Measurements from ENCODE around the gene ZBTB20.

The ZBTB20 gene

DNA sequence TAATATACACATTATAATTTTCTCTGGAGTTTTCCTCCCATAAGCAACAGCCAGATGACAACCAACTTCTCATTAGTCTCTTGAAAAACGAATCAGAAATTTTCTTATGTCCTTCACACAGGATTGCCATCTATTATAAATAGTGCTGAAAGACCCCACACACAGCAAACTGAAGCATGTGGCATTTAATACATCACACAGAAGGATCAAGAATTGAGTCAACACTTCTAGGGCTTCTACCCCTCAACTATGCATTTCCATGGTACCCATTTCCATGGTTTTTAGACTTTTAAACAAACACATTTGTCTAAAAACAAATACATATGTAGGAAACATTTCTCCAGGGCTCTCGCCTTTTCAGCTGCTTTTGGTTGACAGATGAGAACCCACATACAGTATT is 282.1 kb downstream of the ZBTB20 start:
- DNase-seq = no peak

DNA sequence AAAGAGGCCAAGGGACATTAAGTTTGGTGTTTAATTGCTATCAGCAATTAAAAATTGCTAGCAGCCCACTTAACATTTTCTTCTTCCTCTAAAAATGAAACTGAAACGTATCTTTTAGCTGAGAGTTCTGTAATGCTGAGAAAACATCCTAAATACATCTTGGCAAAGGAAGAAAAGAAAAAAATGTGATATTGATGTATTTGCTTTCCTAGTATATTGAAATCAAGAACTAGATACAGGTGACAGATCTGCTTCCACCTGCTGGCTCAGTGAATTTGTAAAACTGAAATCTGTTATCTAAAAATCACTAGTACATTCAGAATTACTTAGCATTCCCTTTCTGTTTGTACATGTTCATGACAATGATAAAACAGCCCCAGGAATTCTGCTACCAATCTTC is 283.2 kb downstream of the ZBTB20 start:
- no peak for DNase-seq

DNA sequence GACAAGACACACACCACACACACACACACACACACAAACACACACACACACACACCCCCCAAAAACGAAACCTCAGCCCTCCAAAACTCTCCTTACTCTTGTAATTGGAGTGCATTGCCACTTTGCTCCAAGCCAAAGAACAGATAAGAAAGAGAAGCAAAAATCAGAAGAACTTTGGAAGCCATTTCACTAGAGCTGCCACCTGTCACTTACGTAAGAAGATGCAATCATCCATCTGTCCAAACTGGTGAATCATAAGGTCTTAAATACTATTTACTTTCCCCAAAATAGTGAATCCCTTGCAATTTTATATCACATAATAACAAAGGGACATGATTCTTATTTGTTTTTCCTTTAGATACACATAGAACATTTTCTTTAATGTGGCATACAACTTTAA is 285.4 kb downstream of the ZBTB20 start:
- no peak for DNase-seq

DNA sequence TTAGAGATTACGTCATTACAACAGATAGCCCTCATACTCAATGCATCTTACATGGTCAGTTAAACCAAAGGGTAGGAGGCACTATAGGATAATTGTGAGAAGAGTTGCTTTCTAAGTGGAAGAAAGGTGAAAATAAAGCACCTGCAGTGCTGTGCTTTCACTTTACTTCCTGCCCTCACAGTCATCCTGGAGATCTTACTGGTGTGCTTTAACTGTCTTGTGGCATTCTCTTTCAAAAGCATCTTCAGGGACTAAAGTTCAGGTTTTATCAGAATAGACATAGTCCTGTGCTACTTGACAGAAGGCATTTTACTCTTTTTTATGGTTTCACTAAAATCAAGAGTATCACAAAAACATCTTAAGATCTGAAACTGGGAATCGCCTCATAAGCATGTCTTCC is 286.6 kb downstream of the ZBTB20 start:
- no peak for DNase-seq

DNA sequence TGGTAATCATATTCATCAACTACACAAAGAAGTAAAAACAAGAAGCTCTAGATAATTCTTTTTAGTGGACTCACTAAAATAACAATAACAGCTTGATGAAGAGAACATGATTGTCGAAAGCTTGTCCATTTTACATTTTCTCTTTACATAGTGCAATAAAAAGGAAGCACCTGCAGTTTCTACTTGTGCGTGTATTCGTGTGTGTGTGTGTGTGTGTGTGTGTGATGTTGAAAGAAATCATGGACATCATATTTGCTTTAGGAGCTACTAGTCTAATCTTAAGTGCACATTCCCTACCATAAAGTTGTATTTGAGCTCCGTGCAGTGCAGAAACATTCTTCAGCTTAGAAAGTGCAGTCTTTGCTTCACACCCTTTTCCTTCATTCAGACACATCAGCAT is 288.8 kb downstream of the ZBTB20 start:
- DNase-seq = no peak

DNA sequence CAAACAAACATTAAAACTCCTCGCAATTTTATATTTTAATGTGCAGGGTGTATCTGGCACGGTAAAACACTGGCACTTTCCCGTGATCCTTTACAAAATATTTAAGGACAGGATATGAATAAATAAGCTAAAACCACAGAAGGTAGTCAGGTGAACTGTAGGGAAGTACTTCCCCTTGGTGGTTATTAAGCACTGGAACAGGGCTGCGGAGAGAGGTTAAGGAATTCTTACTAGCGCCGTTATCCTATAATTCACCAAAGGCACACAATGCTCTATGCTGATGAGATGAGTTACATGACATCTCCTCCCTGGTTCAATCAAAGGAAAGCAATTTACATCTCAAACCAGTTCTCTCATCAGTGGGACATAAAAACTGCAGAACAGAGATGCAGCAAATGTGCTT is 289.8 kb downstream of the ZBTB20 start:
- no peak for DNase-seq

DNA sequence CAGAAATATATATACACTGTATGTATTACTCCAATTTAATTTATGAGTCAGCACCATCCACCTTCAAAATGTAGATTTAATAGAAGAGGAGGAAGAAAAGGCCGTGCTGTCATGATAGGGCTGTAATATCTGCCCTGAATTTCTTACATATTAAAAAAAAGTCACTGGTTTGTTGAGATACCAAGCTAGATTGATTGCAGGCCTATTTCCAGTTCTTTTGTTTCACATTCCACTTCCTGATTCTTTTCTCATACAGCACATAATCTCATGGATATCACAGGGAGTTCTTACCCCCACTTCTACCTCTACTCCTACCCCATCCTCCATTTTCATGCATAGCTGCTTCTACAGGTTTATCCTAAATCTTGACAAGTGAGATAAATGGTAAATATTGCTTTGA is 290.3 kb downstream of the ZBTB20 start:
- DNase-seq = no peak

DNA sequence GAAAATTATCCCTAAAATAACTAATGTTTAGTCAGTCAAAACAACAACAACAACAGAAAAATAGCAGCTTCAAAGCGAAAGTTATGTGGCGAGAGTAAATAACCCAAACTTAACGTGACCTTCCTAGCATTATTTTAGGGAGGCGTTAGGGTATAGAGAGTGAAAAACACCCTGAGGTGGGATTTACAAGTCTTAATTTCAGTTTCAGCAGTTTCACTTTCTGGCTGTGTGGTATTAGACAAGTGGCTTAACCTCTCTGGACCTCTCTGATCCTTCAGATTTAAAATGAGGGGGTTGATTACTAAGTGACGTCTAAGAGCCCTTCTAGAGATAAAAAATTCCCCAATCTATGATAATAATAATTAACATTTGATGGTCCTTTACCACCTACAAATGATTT is 291.2 kb downstream of the ZBTB20 start:
- no peak for DNase-seq

DNA sequence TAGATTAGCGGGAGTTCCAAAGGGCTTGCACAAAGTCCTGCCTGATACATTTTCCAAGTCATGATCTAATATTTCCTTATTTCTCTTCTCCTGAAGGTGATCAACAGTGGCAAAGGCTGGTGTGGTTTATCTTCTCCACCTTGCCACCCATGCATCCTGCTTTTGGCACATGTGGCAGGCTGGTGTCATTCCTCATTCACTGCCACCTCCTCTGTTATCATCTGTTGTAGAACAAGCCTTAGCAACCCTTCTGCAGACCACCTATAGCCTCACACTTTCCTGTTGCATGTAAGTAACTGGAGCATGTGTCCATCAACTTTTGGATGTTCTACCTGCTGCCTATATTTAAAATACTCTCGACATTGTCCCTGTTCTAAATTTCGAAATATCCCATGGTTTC is 294.1 kb downstream of the ZBTB20 start:
- DNase-seq = no peak

DNA sequence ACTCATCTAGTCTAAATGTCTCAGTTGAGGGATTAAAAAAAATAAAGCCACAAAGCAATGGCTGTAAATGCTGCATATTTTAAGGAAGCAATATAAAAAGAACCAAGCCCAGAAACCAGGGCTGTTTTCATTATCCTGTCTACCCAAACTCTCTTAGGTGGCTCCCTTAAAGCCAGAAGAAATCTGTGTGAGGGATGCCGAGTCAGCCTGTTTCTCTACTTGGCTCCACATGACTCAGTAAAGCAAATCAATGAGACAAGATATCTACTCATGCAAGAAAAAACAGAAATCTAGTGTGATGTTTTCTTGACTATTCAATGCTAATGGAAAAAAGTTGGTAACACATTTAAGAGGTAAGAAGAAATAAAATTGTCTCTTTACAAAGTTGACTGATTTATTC is 296.2 kb downstream of the ZBTB20 start:
- no peak for DNase-seq

DNA sequence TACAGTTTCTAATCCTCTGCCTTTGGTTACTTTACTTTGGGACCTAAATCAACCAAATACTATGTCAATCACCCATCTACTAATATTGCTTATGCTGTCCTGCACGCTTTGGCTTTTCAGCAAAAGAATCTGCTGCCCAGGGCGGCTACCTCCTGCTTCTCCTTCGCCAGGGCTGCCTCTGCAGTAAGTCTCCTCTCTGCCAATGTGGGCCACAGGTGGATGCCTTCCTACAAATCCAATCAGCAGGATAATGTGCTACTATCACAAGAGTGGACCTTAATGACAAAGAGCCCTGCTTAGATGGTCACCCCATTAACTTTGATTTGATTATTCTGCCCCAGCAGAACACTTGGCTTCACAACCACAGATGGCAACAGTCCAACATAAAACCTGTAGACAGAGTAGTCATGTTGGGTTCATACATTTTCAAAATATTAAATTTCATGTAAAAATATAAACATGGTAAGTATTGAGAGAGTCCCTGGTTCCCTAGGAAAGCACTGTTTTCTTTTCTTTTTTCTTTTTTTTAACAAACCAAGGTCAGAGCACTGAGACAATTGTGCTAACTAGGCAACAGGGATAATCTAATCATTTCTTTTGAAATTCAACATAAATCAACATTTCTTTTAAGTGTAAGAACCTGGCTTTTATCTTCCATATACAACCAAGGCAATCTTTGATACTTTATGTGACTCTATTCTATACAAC is 298.3 kb downstream of the ZBTB20 start:
- DNase-seq = no peak

DNA sequence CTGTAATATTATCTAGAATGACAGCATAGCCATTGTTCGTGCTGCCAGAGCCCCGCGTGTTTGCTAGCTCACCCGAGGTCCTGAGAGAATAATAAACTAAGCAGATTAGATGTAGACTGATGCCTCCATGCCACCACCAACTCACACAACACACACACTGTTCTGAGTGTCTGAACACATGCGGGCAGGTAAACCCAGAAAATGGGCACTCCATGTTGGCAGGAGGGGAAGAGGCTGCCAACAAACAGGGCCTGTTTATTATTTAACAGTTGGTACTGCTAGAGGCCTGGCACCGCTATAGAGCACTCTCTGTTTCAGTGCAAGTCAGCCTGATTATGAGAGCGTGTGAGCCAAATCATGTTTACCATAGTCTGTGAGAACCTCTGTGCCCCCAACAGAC is 299.0 kb downstream of the ZBTB20 start:
- no peak for DNase-seq

DNA sequence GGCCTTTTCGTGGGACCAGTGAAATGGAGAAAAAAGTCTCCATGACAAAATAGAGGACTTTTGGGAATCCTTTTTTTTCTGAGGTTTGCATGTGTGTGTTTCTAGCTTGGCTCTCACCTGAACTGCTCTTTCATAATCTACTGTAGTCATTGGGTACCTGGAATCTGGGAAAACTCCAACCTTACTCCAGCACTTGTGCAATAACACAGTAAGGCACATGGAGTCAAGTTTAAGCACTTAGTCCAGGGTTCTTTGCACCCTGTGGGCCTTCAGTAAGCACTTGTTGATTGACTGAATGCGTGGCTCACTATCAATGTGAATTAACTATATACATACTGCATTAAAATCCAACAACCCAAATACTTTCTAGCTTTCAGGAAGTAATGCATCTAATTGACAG is 299.5 kb downstream of the ZBTB20 start:
- DNase-seq = no peak

DNA sequence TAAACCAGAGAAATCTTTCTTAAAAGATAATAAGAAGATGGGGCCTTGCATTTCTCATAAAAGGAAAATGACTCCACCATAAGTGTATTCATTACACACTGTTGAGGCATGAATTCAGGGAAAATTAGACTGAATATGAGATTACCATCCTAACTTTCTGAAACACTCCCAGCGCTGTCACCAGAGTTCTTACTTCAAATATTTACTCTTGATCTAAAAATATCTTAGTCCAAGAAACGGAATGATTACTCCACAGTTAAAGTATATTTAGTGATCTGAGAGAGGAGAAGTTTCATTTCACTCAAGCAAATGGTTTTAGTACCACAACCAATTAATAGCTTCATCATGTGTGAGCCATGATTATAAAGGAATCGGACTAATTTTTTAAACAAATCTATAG is 300.3 kb downstream of the ZBTB20 start:
- no peak for DNase-seq

DNA sequence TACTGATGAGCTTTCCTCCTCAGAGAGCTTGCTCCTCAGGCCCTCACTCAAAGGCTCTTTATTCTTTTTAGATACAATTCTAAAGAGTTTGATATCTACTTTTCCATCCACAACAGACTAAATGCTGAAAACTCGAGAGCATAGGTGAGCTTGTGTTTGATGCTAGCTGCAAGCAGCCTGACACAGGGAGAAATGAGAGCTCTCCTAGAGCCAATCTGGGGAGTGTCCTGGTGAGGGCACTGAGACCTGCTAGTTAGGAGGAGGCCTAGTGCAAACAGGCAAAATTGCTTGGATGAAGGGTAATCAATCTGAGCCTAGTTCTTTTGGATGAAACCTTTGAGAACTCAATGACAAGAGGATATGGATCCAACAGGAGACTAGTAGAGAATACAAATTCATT is 300.8 kb downstream of the ZBTB20 start:
- no peak for DNase-seq

DNA sequence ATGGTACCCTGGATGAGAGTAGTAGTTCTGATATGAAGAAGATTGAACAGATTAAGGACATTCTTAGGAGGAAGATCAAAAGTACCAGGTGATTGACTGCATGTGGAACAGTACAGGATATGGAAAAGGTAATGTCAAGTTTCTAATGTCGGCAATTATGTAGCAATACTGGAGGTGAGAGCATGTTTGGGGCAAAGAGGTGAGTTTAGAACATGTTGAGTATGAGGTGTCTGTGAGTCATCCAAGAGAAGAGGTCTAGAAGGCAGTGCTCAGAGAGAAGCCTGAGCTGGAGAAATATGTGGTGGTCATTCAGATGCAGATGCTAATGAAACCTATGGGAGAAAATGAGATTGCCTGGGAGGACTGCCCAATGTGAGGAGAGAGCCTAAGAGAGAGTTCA is 305.6 kb downstream of the ZBTB20 start:
- DNase-seq = no peak

DNA sequence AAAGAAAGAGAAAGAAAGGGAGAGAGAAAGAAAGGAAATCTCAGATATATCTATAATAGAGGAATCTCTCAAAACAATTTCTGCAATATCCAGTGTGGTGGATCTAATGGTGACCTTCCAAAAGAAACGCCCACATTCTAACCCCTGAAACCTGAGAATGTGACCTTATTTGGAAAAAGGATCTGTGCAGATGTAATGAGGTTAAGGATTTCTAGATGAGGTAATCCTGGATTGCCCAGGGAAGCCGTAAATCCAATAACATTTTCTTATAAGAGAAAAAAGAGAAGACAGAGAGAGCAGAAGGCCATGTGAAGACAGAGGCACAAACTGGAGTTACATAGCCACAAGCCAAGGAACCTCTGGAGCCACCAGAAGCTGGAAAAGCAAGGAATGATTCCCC is 307.6 kb downstream of the ZBTB20 start:
- DNase-seq = no peak

DNA sequence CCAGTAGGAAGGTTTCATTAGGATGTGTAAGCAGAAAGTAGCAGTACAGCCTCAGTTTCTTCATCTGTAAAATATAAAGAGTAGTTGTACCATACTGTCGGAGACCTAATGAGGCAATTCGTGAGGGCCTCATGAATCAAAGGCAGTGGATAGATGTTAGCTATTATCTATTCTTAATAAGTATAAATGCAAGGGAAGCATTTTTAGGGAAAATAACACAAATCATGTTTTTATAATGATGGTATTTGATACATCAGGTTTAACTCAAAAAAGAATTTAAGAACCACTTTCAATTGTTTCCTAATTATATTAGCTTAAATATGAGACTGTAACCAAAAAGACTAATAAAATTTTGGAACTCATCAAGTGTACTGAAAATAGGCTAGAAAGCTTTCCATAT is 309.1 kb downstream of the ZBTB20 start:
- no peak for DNase-seq

DNA sequence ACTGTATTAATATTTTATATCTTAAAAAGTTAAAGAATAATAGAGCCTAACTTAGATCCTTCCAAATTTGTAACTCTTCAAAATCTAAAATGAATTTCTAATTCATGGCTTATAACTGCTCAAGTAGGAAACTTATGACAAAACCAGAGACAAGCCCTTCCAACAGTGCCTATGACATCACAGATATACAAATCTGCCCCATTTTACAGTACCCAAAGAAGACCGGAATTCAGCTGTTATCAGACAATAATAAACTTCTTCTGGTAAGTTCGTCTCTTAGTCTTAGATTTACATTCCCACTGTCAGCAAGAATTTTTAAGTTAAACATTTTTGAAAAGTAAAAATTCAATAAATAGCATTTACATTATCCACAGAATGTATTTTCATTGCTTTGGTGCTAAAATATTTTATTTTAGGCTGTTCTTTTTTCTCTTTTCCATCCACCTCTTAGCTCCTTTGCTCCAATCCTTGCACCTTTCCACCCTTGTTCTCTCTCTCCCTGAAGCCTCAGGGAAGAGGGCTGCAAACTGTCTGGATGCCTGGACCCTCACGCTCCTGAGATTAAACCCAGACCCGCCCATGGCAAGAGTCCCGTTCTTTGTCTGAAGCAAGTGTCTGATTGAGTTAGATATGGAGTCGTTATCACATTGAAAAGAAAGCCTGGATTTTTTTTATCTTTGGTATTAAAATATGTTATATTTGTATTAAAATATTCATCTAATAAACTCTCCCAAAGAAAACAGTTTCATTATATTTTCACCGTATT is 312.7 kb downstream of the ZBTB20 start:
- no peak for DNase-seq

DNA sequence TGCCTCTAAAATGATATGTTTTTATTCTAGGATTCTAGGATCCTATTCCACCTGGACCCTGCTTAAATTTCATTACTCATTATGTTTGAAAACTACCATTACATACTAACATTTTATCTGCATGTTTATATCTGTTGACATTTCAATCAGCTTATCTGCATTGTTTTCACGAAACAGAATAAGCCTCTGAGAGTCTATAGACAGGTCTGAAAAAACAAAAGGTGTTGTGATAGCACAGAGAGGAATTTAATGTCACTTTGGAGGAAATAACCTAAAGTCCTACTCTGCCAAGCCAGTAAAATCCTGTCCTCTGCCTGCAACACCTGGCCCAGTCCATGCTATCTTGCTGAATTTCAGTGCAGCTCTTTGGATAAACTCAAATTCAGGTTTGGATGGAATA is 315.2 kb downstream of the ZBTB20 start:
- DNase-seq = no peak

DNA sequence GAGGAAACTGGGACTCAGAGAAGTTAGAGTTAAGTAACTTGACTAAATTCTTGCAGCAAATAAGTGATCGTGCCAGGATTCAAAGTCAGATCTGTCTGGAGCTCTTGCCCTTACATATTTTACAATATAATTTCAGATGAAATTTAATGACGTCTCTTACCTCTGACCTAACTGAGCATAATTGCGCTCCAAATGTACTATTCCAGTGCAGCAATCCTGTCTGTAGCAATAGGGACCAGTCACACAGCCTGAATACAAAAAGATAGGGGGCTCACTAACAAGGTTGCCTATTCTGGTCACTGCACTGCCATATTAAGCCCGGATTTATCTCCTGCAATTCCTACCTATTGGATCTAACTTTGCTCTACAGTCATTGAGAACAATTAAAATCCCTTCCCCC is 316.4 kb downstream of the ZBTB20 start:
- no peak for DNase-seq

DNA sequence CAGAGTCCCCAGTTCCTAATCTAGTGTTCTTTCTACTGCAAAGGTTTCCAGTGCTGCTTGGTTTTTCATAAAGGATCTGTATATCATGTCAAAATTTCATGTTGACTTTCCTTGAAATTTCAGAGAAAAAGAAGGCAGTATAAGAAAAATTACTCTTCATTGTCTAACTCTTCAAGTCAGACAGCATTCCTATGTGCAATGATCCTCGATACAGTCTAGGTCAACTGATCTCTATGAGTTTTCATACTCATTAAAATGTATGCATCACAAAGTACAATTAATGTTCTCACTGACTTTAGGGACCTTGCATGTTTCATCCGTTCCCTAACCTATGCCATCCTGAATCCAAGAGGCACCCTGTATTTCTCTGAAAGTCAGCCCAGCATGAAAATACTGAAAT is 317.3 kb downstream of the ZBTB20 start:
- DNase-seq = no peak

DNA sequence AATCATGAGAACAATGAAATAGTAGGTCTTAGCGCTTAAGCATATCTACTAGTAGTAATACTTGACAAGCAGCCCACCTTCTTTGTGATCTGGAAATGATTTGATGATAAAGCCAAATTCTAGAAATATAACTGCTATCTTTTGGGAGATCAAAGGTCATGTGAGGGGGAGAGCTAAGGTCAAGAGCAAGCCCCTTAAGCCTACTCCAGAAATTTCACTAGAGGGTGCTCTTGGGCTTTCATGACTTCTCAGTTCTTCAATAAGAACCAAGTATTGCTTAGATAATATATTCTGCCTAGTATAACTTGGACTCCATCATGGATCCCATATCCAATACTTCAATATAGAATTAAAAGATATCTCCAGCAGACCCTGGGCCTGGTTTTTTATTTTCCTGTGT is 319.6 kb downstream of the ZBTB20 start:
- DNase-seq = peak; percentile 32

DNA sequence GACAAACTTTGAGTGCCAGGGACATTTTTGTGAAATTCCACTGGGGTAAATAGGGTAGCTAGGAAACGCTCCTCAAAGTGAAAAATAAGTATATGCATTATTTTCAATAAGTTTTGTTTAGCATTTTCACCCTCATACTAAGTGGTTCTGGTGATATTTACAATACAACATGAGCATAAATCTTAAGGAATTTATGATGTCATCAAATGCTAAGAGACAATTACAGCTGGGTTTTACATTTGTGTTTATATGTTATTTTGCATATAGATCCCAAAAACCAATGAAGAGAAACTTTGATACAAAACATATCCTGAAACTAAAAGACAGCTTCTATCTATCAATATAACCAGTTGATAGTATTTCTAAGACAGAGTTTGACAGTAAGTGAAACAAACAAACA is 323.1 kb downstream of the ZBTB20 start:
- no peak for DNase-seq

DNA sequence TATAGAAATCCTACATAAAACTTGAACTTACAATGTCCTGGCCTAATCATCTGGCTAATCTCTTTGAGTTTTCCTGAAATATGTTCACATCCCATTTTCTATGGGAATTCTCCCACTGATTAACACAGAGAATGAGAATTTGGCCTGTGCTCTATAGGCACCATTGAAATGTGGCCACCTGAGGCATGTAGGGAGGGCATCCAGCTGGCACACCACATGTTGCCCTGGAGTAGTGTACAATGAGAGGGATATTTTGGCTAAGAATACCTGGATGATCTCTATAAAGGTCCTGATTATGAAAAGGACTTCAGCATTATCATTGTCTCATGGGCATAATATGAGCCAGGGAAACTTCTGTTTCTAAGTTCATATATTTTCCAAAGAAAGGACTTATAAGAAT is 324.0 kb downstream of the ZBTB20 start:
- no peak for DNase-seq

Measured in GF-D8 (cell line).